Glutamatergic neuron (in vitro differentiated cells): ENCODE results near the gene ATP9A. TPM values are rescaled to one million over a fixed set of nuclear protein-coding genes. Genes with fewer than 3 reads are reported as not detected.

Experiments used
- DNase-seq: peaks from one replicate; pipeline ENCODE4 v3.0.0; 2022
- H3K27ac Mint-ChIP-seq: one replicate; pipeline ENCODE4 v1.8.0; 2020; ENCODE audit warnings: mild to moderate bottlenecking, mixed read lengths, inconsistent platforms; ENCODE audit not compliant: unreplicated experiment
- H3K27me3 Mint-ChIP-seq: one replicate; pipeline ENCODE4 v1.8.0; 2020; ENCODE audit warnings: mild to moderate bottlenecking, moderate library complexity, mixed read lengths, inconsistent platforms; ENCODE audit not compliant: unreplicated experiment
- H3K36me3 Mint-ChIP-seq: one replicate; pipeline ENCODE4 v1.8.0; 2020; ENCODE audit warnings: mild to moderate bottlenecking, mixed read lengths, inconsistent platforms; ENCODE audit not compliant: unreplicated experiment
- H3K4me1 Mint-ChIP-seq: one replicate; pipeline ENCODE4 v1.8.0; 2020; ENCODE audit warnings: mild to moderate bottlenecking, low read depth, mixed read lengths, inconsistent platforms; ENCODE audit not compliant: unreplicated experiment
- H3K4me3 Mint-ChIP-seq: one replicate; pipeline ENCODE4 v1.8.0; 2020; ENCODE audit warnings: mild to moderate bottlenecking, mixed read lengths, inconsistent platforms; ENCODE audit not compliant: unreplicated experiment
- H3K9me3 Mint-ChIP-seq: one replicate; pipeline ENCODE4 v1.8.0; 2020; ENCODE audit warnings: mild to moderate bottlenecking, moderate library complexity, mixed read lengths, inconsistent platforms; ENCODE audit not compliant: unreplicated experiment
- CTCF ChIP-seq: fragments of 200-600 bp; sonication (generic); IDR thresholded peaks from one replicate; pipeline ENCODE4 v1.5.0; 2021; ENCODE audit not compliant: partially characterized antibody, unreplicated experiment
- total RNA-seq: library from RNA; stranded (reverse); fragmentation: NEBNext Ultra II Directional; extraction: Animal tissue kit (Norgen Biotek cat#: 25700); gene quantifications from one replicate; pipeline ENCODE4 v1.2.1, GENCODE V29; 2021; ENCODE audit not compliant: unreplicated experiment

Gene ATP9A
- total RNA-seq, 1 donor from 2014 or later: 66.1 TPM

DNA sequence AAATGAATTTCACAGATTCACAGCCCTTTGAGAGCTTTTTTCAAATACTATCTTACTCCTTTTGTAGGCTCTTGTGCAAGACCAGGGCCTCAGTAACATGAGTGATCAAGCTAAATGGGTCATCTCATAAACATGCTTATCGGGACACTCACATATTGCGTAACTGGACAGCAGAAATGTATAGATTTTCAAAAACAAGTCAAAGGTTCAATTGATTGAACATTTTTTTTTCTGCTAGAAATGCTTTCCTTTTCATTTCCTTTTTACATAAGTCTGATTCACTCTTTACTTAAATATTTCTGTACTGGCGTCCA, 42.8 kb upstream of the ATP9A start:
- H3K4me1 Mint-ChIP-seq: no peaks in the 10 kb centered on the region
- H3K27me3 Mint-ChIP-seq: no peaks in the 10 kb centered on the region
- H3K4me3 Mint-ChIP-seq: no peak overlapping the region
- no peak overlapping the region for H3K27ac Mint-ChIP-seq
- H3K9me3 Mint-ChIP-seq: no peaks in the 10 kb centered on the region
- H3K36me3 Mint-ChIP-seq: no peaks in the 10 kb centered on the region
- no peak for DNase-seq
- no peak for TF ChIP-seq CTCF

GRCh38 chr20:51810155-51811041, 42.2 kb upstream of the ATP9A start:
- Mint-ChIP-seq H3K27ac (no peak overlapping the region), H3K36me3 (no peaks in the 10 kb centered on the region), H3K4me3 (no peak overlapping the region), H3K9me3 (no peaks in the 10 kb centered on the region), H3K27me3 (no peaks in the 10 kb centered on the region), H3K4me1 (no peaks in the 10 kb centered on the region)
- DNase-seq: no peak
- TF ChIP-seq CTCF: peak; percentile 17

GRCh38 chr20:51807720-51808250, 39.6 kb upstream of the ATP9A start:
- H3K36me3 Mint-ChIP-seq: no peaks in the 10 kb centered on the region
- TF ChIP-seq CTCF: no peak
- no peaks in the 10 kb centered on the region for H3K4me1 Mint-ChIP-seq
- no peak overlapping the region for H3K4me3 Mint-ChIP-seq
- H3K9me3 Mint-ChIP-seq: peaks cover 1% of the 10 kb centered on the region
- no peaks in the 10 kb centered on the region for H3K27me3 Mint-ChIP-seq
- no peak overlapping the region for H3K27ac Mint-ChIP-seq
- DNase-seq: no peak

DNA sequence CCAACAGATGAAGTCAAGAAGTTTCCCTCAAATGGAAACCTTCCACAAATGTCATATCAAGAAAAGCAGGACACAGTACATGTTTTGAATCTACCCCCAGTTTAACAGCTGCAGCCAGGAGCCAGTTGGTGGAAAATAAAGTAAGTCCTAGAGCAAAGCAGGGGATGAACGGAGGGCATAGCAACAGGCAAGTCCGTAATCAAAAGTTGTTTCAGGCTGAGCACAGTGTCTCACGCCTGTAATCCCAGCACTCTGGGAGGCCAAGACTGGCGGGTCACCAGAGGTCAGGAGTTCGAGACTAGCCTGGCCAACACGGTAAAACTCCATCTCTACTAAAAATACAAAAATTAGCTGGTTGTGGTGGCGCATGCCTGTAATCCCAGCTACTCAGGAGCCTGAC, 36.6 kb upstream of the ATP9A start:
- no peak for TF ChIP-seq CTCF
- no peaks in the 10 kb centered on the region for H3K36me3 Mint-ChIP-seq
- no peak overlapping the region for H3K4me3 Mint-ChIP-seq
- peaks cover 7% of the 10 kb centered on the region for H3K4me1 Mint-ChIP-seq
- DNase-seq: no peak
- H3K27me3 Mint-ChIP-seq: peaks cover 5% of the 10 kb centered on the region
- peaks cover 7% of the 10 kb centered on the region for H3K9me3 Mint-ChIP-seq
- H3K27ac Mint-ChIP-seq: no peak overlapping the region

DNA sequence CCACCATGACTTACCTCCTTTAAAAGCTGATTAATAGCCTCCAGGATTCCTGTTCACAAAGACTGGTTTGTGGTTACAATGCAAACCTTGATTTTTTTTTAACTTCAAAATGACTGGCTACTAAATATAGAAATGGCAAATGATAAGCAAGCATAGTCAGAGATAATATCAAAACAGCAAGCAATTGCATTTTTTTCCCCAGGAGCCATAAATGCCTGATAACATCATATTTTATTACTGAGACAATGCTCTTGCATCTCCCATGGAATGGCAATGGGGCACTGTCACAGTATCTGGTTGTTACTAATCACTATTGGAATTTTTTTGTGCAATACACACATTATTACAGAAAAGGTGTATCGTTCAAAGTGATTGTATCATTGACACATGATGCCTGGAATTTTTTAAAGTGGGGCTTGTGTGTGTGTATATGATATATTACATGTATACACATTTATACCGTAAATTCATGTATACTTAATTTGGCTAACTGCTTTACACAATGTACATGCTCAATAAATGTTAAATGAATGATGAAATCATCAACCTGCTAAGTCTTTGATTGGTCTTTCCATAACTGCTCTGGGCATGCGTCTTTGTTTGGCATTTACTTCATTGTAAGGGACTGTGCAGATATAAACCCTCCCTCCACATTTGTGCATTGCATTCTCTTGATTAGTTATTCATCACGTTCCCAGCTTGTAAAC, 35.1 kb upstream of the ATP9A start:
- Mint-ChIP-seq H3K4me3 (peak overlapping the region; percentile 94), H3K27me3 (peaks cover 5% of the 10 kb centered on the region), H3K9me3 (peaks cover 7% of the 10 kb centered on the region), H3K36me3 (no peaks in the 10 kb centered on the region), H3K4me1 (peaks cover 17% of the 10 kb centered on the region), H3K27ac (no peak overlapping the region)
- TF ChIP-seq CTCF: no peak
- no peak for DNase-seq
